SK-N-MC (cell line): ENCODE results near the gene EDRF1.

Experiments used
- EZH2 ChIP-seq: fragments of 200-600 bp; sonication (generic); IDR thresholded peaks from one replicate; pipeline ENCODE4 v1.6.1; 2017; ENCODE audit warnings: antibody characterized with exemption
- POLR2AphosphoS5 ChIP-seq: IDR thresholded peaks from 2 replicates; pipeline ENCODE4 v1.6.1; 2012; ENCODE audit warnings: mild to moderate bottlenecking, low read depth, low read length, borderline replicate concordance

GRCh38 chr10:125727436-125727835 lies 7.9 kb downstream of the EDRF1 start:
- TF ChIP-seq POLR2AphosphoS5 (no peak), EZH2 (no peak)
